DMS114 treated with DMSO at 0.1 percent for 48 hours (cell line): ENCODE data around the gene ADD1.
"Not testable (repeated sequence)": the region's sequence is repeated elsewhere in the genome, so short reads cannot be mapped to it uniquely, and the experiment has no call there.

Experiments
- DNase-seq: peaks from one replicate; lab custom pipeline; 2025; ENCODE audit not compliant: unreplicated experiment; lab: John Stamatoyannopoulos, UW

The ADD1 gene

GRCh38 chr4:2942532-2943363, 99.1 kb downstream of the ADD1 start:
- DNase-seq = no peak

GRCh38 chr4:2943364-2944090, 99.9 kb downstream of the ADD1 start:
- no peak for DNase-seq

- DNase-seq = no peak
Measured at GRCh38 chr4:2944091-2944482, 100.4 kb downstream of the ADD1 start.

GRCh38 chr4:2944586-2945526, 101.2 kb downstream of the ADD1 start:
- no peak for DNase-seq

- not testable (repeated sequence) for DNase-seq
Measured at GRCh38 chr4:2945619-2946604, 102.3 kb downstream of the ADD1 start.

- no peak for DNase-seq
Measured at GRCh38 chr4:2946812-2947600, 103.4 kb downstream of the ADD1 start.

GRCh38 chr4:2947926-2948325, 104.3 kb downstream of the ADD1 start:
- no peak for DNase-seq

GRCh38 chr4:2948895-2949781, 105.5 kb downstream of the ADD1 start:
- DNase-seq = peak; percentile 36

- no peak for DNase-seq
Measured at GRCh38 chr4:2949782-2950125, 106.1 kb downstream of the ADD1 start.

GRCh38 chr4:2950221-2950989, 106.8 kb downstream of the ADD1 start:
- DNase-seq = no peak

GRCh38 chr4:2953496-2953895, 109.9 kb downstream of the ADD1 start:
- DNase-seq = no peak

- no peak for DNase-seq
Measured at GRCh38 chr4:2954358-2955185, 110.9 kb downstream of the ADD1 start.

- not testable (repeated sequence) for DNase-seq
Measured at GRCh38 chr4:2955186-2956044, 111.8 kb downstream of the ADD1 start.

- no peak for DNase-seq
Measured at GRCh38 chr4:2958446-2958845, 114.8 kb downstream of the ADD1 start.

GRCh38 chr4:2960450-2960849, 116.8 kb downstream of the ADD1 start:
- not testable (repeated sequence) for DNase-seq

GRCh38 chr4:2961421-2961810, 117.8 kb downstream of the ADD1 start:
- peak; percentile 47 for DNase-seq
